HepG2 (cell line): ENCODE results near the gene THOC7. TPM values are rescaled to one million over a fixed set of nuclear protein-coding genes. Genes with fewer than 3 reads are reported as not detected.

ENCODE experiments used
- HOXA5 ChIP-seq: sonication (generic); formaldehyde crosslinking; IDR thresholded peaks from 2 replicates; pipeline ENCODE4 v1.4.0; 2020; ENCODE audit warnings: missing genetic modification reagents
- HOXD1 ChIP-seq: sonication (generic); formaldehyde crosslinking; IDR thresholded peaks from 2 replicates; pipeline ENCODE4 v1.5.0; 2020; ENCODE audit warnings: missing genetic modification reagents
- PAX8 ChIP-seq: sonication (generic); formaldehyde crosslinking; IDR thresholded peaks from 2 replicates; pipeline ENCODE4 v1.8.0; 2022; ENCODE audit warnings: mild to moderate bottlenecking, missing genetic modification reagents, borderline replicate concordance
- PCBP2 ChIP-seq: fragments of 200-400 bp; formaldehyde crosslinking; optimal IDR thresholded peaks from 2 replicates; pipeline ENCODE3; 2018; ENCODE audit warnings: low read length, low read depth; ENCODE audit not compliant: poor library complexity, severe bottlenecking
- PITX1 ChIP-seq: sonication (generic); formaldehyde crosslinking; IDR thresholded peaks from 2 replicates; pipeline ENCODE4 v1.5.1; 2020; ENCODE audit warnings: mild to moderate bottlenecking, missing genetic modification reagents
- SP1 ChIP-seq, 2 experiments: fragments of 450-650 bp in 1 of 2; sonication (generic) in 1 of 2; formaldehyde crosslinking in 1 of 2; IDR thresholded peaks; 2 replicates each; pipeline versions ENCODE4 v1.4.0 to v1.6.1; 2016 to 2020; ENCODE audit warnings: missing genetic modification reagents in 1 of 2
- ZNF10 ChIP-seq: sonication (generic); formaldehyde crosslinking; IDR thresholded peaks from 2 replicates; pipeline ENCODE4 v1.4.0; 2020; ENCODE audit warnings: mild to moderate bottlenecking, low read depth, missing genetic modification reagents, borderline replicate concordance
- ZNF564 ChIP-seq: sonication (generic); formaldehyde crosslinking; IDR thresholded peaks from 2 replicates; pipeline ENCODE4 v1.8.1; 2023; ENCODE audit warnings: mild to moderate bottlenecking, missing genetic modification reagents
- ZNF607 ChIP-seq: sonication (generic); formaldehyde crosslinking; IDR thresholded peaks from 2 replicates; pipeline ENCODE4 v1.5.1; 2020; ENCODE audit warnings: missing genetic modification reagents, mild to moderate bottlenecking, borderline replicate concordance
- ZNF772 ChIP-seq: sonication (generic); formaldehyde crosslinking; IDR thresholded peaks from 2 replicates; pipeline ENCODE4 v1.5.0; 2020; ENCODE audit warnings: mild to moderate bottlenecking, missing genetic modification reagents
- polyA plus RNA-seq, 8 experiments: library from polyadenylated mRNA; depleted of rRNA in 3 of 8; stranded (reverse) in 7 of 8; unstranded in 1 of 8; fragments of >200 nt; fragmentation: Illumina TruSeq in 4 of 8; extraction: Trizol in 4 of 8; gene quantifications; 2 replicates each; pipeline versions ENCODE4 v1.2.1 to v1.2.3, GENCODE V29; 2011 to 2016; ENCODE audit warnings: low read depth in 4 of 8, missing spikeins in 1 of 8, mixed read lengths in 1 of 8; ENCODE audit not compliant: insufficient read depth in 1 of 8
- total RNA-seq, 5 experiments: library from RNA; depleted of rRNA; stranded (reverse); fragments of >200 nt; fragmentation: Illumina TruSeq; extraction: Trizol; gene quantifications; 2 replicates each; pipeline ENCODE4 v1.2.3, GENCODE V29; 2016; ENCODE audit warnings: low read depth in 1 of 5
- TF ChIP-seq, protein P1 (sequence below): sonication (generic); formaldehyde crosslinking; IDR thresholded peaks from 2 replicates; pipeline ENCODE4 v1.9.0; 2022; ENCODE audit warnings: low read depth, missing genetic modification reagents
- TF ChIP-seq, protein P2 (sequence below): sonication (generic); formaldehyde crosslinking; IDR thresholded peaks from 2 replicates; pipeline ENCODE4 v1.5.0; 2020; ENCODE audit warnings: mild to moderate bottlenecking, missing genetic modification reagents
- TF ChIP-seq, protein P3 (sequence below): sonication (generic); formaldehyde crosslinking; IDR thresholded peaks from 2 replicates; pipeline ENCODE4 v1.5.1; 2020; ENCODE audit warnings: missing genetic modification reagents, mild to moderate bottlenecking, borderline replicate concordance
- TF ChIP-seq, protein P4 (sequence below): sonication (generic); formaldehyde crosslinking; IDR thresholded peaks from 2 replicates; pipeline ENCODE4 v1.4.0; 2020; ENCODE audit warnings: mild to moderate bottlenecking, missing genetic modification reagents
- TF ChIP-seq, protein P5 (sequence below): sonication (generic); formaldehyde crosslinking; IDR thresholded peaks from 2 replicates; pipeline ENCODE4 v1.5.1; 2020; ENCODE audit warnings: missing genetic modification reagents, mild to moderate bottlenecking, borderline replicate concordance
- TF ChIP-seq, protein P6 (sequence below): sonication (generic); formaldehyde crosslinking; IDR thresholded peaks from 2 replicates; pipeline ENCODE4 v1.9.0; 2021; ENCODE audit warnings: missing genetic modification reagents, borderline replicate concordance
- TF ChIP-seq, protein P7 (sequence below): sonication (generic); formaldehyde crosslinking; IDR thresholded peaks from 2 replicates; pipeline ENCODE4 v1.8.0; 2022; ENCODE audit warnings: mild to moderate bottlenecking, missing genetic modification reagents, moderate library complexity

The THOC7 gene
- total and polyA plus RNA-seq, 2 of the 13 experiments (the other 11 are each of a cell fraction or from before 2014, with no cell fraction given): 32.8 to 63.5 TPM

DNA sequence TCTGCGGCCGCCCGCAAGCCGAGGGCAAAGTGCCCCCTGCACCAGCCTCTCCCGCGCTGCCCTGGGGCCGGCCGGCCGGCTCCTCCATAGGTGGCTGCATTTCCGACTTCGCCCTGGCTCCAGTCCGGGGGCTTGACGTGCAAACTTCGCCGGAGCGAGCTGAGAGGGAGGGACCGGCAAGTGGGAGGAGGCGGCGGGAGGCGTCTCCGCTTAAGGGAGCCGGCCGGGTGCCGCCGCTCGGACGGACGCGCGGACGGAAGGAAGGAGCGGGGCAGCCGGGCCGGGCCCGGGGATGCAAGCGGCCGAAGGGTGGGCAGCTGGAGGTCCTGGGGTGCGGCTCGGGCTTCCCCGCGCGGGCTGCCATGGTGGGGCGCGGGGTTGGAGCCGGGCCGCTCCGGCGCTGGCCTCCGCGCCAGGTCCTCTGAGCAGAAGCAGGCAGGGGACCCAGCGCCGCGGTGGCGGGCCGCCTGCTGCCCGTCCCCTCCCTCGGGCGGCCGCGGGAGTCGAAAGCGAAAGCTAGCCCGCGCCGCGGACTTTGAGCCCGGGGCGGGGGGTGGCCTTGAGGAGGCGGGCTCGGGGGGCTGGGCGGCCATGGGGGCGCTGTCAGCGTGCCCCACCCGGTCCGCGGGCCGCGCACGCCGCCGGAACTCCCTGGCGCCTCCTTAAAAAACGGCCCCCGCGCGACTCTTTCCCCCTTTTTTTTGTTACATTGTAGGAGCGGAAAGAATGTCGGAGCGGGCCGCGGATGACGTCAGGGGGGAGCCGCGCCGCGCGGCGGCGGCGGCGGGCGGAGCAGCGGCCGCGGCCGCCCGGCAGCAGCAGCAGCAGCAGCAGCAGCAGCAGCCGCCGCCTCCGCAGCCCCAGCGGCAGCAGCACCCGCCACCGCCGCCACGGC, 48.5 kb upstream of the THOC7 start, which contains the start of gene SCAANT1 (continued):
- TF ChIP-seq, protein P1, sequence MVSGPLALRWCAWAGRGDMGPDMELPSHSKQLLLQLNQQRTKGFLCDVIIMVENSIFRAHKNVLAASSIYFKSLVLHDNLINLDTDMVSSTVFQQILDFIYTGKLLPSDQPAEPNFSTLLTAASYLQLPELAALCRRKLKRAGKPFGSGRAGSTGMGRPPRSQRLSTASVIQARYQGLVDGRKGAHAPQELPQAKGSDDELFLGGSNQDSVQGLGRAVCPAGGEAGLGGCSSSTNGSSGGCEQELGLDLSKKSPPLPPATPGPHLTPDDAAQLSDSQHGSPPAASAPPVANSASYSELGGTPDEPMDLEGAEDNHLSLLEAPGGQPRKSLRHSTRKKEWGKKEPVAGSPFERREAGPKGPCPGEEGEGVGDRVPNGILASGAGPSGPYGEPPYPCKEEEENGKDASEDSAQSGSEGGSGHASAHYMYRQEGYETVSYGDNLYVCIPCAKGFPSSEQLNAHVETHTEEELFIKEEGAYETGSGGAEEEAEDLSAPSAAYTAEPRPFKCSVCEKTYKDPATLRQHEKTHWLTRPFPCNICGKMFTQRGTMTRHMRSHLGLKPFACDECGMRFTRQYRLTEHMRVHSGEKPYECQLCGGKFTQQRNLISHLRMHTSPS: peak; percentile 61; the same call in 1 of the 2 replicates
- no peak for TF ChIP-seq HOXD1
- no peak for TF ChIP-seq PITX1 (CRISPR knock-in tag)
- TF ChIP-seq SP1 (IDR thresholded peaks at IDR 0.05): no peak
- no peak for TF ChIP-seq SP1 (CRISPR knock-in tag; IDR thresholded peaks at IDR 0.05)
- TF ChIP-seq, protein P2, sequence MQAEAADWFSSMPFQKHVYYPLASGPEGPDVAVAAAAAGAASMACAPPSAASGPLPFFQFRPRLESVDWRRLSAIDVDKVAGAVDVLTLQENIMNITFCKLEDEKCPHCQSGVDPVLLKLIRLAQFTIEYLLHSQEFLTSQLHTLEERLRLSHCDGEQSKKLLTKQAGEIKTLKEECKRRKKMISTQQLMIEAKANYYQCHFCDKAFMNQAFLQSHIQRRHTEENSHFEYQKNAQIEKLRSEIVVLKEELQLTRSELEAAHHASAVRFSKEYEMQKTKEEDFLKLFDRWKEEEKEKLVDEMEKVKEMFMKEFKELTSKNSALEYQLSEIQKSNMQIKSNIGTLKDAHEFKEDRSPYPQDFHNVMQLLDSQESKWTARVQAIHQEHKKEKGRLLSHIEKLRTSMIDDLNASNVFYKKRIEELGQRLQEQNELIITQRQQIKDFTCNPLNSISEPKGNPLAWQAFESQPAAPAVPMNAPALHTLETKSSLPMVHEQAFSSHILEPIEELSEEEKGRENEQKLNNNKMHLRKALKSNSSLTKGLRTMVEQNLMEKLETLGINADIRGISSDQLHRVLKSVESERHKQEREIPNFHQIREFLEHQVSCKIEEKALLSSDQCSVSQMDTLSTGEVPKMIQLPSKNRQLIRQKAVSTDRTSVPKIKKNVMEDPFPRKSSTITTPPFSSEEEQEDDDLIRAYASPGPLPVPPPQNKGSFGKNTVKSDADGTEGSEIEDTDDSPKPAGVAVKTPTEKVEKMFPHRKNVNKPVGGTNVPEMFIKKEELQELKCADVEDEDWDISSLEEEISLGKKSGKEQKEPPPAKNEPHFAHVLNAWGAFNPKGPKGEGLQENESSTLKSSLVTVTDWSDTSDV: no peak
- TF ChIP-seq, protein P3, sequence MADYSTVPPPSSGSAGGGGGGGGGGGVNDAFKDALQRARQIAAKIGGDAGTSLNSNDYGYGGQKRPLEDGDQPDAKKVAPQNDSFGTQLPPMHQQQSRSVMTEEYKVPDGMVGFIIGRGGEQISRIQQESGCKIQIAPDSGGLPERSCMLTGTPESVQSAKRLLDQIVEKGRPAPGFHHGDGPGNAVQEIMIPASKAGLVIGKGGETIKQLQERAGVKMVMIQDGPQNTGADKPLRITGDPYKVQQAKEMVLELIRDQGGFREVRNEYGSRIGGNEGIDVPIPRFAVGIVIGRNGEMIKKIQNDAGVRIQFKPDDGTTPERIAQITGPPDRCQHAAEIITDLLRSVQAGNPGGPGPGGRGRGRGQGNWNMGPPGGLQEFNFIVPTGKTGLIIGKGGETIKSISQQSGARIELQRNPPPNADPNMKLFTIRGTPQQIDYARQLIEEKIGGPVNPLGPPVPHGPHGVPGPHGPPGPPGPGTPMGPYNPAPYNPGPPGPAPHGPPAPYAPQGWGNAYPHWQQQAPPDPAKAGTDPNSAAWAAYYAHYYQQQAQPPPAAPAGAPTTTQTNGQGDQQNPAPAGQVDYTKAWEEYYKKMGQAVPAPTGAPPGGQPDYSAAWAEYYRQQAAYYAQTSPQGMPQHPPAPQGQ (CRISPR knock-in tag): no peak
- TF ChIP-seq, protein P4, sequence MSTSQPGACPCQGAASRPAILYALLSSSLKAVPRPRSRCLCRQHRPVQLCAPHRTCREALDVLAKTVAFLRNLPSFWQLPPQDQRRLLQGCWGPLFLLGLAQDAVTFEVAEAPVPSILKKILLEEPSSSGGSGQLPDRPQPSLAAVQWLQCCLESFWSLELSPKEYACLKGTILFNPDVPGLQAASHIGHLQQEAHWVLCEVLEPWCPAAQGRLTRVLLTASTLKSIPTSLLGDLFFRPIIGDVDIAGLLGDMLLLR: 0 out of 2 replicates have a peak, but pooled peaks have one; percentile 19
- TF ChIP-seq ZNF564 (CRISPR knock-in tag): no peak; the same call in 1 of the 2 replicates
- 0 out of 2 replicates have a peak, but pooled peaks have one; percentile 62 for TF ChIP-seq ZNF607 (CRISPR knock-in tag)
- no peak for TF ChIP-seq ZNF10 (CRISPR knock-in tag)
- TF ChIP-seq, protein P5, sequence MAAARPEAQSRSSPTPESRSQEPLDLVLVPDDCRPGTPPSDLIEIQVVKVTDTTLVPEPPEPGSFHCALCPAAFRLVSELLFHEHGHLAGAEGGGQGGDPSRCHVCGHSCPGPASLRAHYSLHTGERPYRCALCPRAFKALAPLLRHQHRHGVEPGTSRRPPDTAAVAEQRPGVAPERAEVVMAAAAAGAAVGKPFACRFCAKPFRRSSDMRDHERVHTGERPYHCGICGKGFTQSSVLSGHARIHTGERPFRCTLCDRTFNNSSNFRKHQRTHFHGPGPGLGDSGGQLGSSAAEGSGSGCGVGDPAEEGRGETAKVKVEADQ (CRISPR knock-in tag): peak; percentile 78; the same call in 1 of the 2 replicates
- no peak for TF ChIP-seq PCBP2
- TF ChIP-seq PAX8 (CRISPR knock-in tag): no peak
- TF ChIP-seq HOXA5 (CRISPR knock-in tag): peak; percentile 74
- TF ChIP-seq ZNF772 (CRISPR knock-in tag): peak; percentile 55; the same call in 1 of the 2 replicates
- TF ChIP-seq, protein P6, sequence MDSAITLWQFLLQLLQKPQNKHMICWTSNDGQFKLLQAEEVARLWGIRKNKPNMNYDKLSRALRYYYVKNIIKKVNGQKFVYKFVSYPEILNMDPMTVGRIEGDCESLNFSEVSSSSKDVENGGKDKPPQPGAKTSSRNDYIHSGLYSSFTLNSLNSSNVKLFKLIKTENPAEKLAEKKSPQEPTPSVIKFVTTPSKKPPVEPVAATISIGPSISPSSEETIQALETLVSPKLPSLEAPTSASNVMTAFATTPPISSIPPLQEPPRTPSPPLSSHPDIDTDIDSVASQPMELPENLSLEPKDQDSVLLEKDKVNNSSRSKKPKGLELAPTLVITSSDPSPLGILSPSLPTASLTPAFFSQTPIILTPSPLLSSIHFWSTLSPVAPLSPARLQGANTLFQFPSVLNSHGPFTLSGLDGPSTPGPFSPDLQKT (CRISPR knock-in tag): no peak
- TF ChIP-seq, protein P7, sequence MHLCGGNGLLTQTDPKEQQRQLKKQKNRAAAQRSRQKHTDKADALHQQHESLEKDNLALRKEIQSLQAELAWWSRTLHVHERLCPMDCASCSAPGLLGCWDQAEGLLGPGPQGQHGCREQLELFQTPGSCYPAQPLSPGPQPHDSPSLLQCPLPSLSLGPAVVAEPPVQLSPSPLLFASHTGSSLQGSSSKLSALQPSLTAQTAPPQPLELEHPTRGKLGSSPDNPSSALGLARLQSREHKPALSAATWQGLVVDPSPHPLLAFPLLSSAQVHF (CRISPR knock-in tag): no peak
